WTC11 (cell line): ENCODE results near the gene ABHD12B. TPM values are rescaled to one million over a fixed set of nuclear protein-coding genes. Genes with fewer than 3 reads are reported as not detected.

Source experiments
- ATAC-seq: fragments of 200-7000 bp; cut with Tn5 transposase; 2 replicates; pipeline ENCODE4 v1.10.0; 2021; ENCODE audit warnings: mild to moderate bottlenecking, moderate library complexity
- CTCF ChIA-PET: fragments of 300-600 bp; sonication (Branson Sonifier 250); formaldehyde crosslinking; loops from one replicate; lab custom pipeline; 2021; ENCODE audit warnings: antibody characterized with exemption; lab: Charles Lee
- POLR2A ChIA-PET: fragments of 350-600 bp; sonication (Branson Sonifier 250); formaldehyde crosslinking; loops from one replicate; lab custom pipeline; 2021; ENCODE audit warnings: antibody characterized with exemption; lab: Charles Lee
- DNase-seq: peaks from one replicate; pipeline ENCODE4 v3.0.0; 2021; ENCODE audit warnings: low spot score
- H3K27ac Mint-ChIP-seq: 2 replicates; pipeline ENCODE4 v1.8.0; 2021; ENCODE audit warnings: mixed read lengths
- H3K27me3 Mint-ChIP-seq: 2 replicates; pipeline ENCODE4 v1.8.0; 2021; ENCODE audit warnings: low read depth, mild to moderate bottlenecking, moderate library complexity, mixed read lengths
- H3K36me3 Mint-ChIP-seq: 2 replicates; pipeline ENCODE4 v1.8.0; 2021; ENCODE audit warnings: mixed read lengths
- H3K4me1 Mint-ChIP-seq: 2 replicates; pipeline ENCODE4 v1.8.0; 2022; ENCODE audit warnings: mixed read lengths
- H3K4me3 Mint-ChIP-seq: 2 replicates; pipeline ENCODE4 v1.8.0; 2021; ENCODE audit warnings: mild to moderate bottlenecking, moderate library complexity, mixed read lengths
- H3K9me3 Mint-ChIP-seq: 2 replicates; pipeline ENCODE4 v1.8.0; 2021; ENCODE audit warnings: mixed read lengths
- ETV6 ChIP-seq: sonication (generic); formaldehyde crosslinking; IDR thresholded peaks from 2 replicates; pipeline ENCODE4 v1.8.1; 2022; ENCODE audit warnings: mild to moderate bottlenecking, missing genetic modification reagents
- MXD4 ChIP-seq: fragments of 250-450 bp; sonication (Bioruptor Pico); IDR thresholded peaks from 2 replicates; pipeline ENCODE4 v1.8.0; 2021; ENCODE audit warnings: mild to moderate bottlenecking, moderate library complexity, borderline replicate concordance
- TP53 ChIP-seq: sonication (generic); formaldehyde crosslinking; IDR thresholded peaks from 2 replicates; pipeline ENCODE4 v1.8.1; 2023; ENCODE audit warnings: mild to moderate bottlenecking, missing genetic modification reagents
- ZNF121 ChIP-seq: sonication (generic); formaldehyde crosslinking; IDR thresholded peaks from 2 replicates; pipeline ENCODE4 v1.8.0; 2023; ENCODE audit warnings: missing genetic modification reagents
- total RNA-seq: library from RNA; stranded (reverse); gene quantifications from 3 replicates; pipeline ENCODE4 v1.2.3, GENCODE V29; 2021
- TF ChIP-seq, protein P1 (sequence below): sonication (generic); formaldehyde crosslinking; IDR thresholded peaks from 2 replicates; pipeline ENCODE4 v1.8.1; 2022; ENCODE audit warnings: low read depth, mild to moderate bottlenecking, moderate library complexity, missing genetic modification reagents, borderline replicate concordance
- TF ChIP-seq, protein P2 (sequence below): fragments of 250-450 bp; sonication (Bioruptor Pico); IDR thresholded peaks from 2 replicates; pipeline ENCODE4 v1.9.0; 2021; ENCODE audit warnings: mild to moderate bottlenecking

Gene ABHD12B
- total RNA-seq, 1 experiment from 2014 or later = 156 TPM

DNA sequence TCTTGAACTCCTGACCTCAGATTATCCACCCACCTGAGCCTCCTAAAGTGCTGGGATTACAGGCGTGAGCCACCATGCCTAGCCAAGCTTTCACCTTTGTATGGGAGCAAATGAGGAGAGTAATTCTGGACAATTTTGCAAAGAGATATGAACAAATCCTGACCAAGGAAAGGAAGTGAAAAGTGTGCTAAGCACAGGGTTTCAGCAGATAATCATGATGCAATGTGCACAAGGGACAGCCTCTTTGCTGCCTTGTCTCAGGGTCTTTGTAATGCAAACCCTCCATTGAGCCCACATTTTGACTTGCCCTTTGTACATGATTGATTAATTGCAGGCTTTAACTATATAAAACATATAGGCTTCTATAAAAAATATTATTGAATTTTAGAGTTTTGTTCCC is 81.6 kb downstream of the ABHD12B start:
- POLR2A ChIA-PET = no interaction called here
- TF ChIP-seq, protein P1, sequence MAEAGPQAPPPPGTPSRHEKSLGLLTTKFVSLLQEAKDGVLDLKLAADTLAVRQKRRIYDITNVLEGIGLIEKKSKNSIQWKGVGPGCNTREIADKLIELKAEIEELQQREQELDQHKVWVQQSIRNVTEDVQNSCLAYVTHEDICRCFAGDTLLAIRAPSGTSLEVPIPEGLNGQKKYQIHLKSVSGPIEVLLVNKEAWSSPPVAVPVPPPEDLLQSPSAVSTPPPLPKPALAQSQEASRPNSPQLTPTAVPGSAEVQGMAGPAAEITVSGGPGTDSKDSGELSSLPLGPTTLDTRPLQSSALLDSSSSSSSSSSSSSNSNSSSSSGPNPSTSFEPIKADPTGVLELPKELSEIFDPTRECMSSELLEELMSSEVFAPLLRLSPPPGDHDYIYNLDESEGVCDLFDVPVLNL (CRISPR knock-in tag) = no peak
- TF ChIP-seq TP53 (CRISPR knock-in tag) = no peak
- no peak for TF ChIP-seq ZNF121 (CRISPR knock-in tag)
- TF ChIP-seq, protein P2, sequence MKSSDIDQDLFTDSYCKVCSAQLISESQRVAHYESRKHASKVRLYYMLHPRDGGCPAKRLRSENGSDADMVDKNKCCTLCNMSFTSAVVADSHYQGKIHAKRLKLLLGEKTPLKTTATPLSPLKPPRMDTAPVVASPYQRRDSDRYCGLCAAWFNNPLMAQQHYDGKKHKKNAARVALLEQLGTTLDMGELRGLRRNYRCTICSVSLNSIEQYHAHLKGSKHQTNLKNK = no peak
- no peak for TF ChIP-seq ETV6 (CRISPR knock-in tag)
- TF ChIP-seq MXD4 (CRISPR knock-in tag) = no peak
- Mint-ChIP-seq H3K4me3 (no peak overlapping the region), H3K4me1 (peaks cover 29% of the 10 kb centered on the region), H3K36me3 (peaks cover 6% of the 10 kb centered on the region; the same call in 1 of the 2 replicates), H3K27me3 (no peaks in the 10 kb centered on the region), H3K9me3 (0 out of 2 replicates have a peak, but pooled peaks cover under 1% of the 10 kb centered on the region), H3K27ac (no peak overlapping the region)
- CTCF ChIA-PET = interaction anchor here (1.1 kb wide), 1 partner anchor 10 kb away, joined by 3 read pairs; the partner anchor contains the start of gene PYGL
- DNase-seq = no peak
- ATAC-seq = no peak

Other genes with a start within 250 kb of the ABHD12B start
- 59.9 to 64.1 TPM (median 61.0 TPM) in 3 replicates for gene SAV1, start 203.7 kb upstream of the ABHD12B start, total RNA-seq
- gene NIN, start 40.9 kb upstream of the ABHD12B start, total RNA-seq = 23.8 to 28.8 TPM (median 26.3 TPM) in 3 replicates
- gene PYGL, start 72.4 kb downstream of the ABHD12B start, total RNA-seq = 81.0 to 107 TPM (median 101 TPM) in 3 replicates
- gene TRIM9, start 223.1 kb downstream of the ABHD12B start, total RNA-seq = 4.0 to 4.4 TPM (median 4.2 TPM) in 3 replicates